Measurements from ENCODE around the gene ADAMTS12. TPM values are rescaled to one million over a fixed set of nuclear protein-coding genes. Genes with fewer than 3 reads are reported as not detected.

Gene ADAMTS12
- total and polyA plus RNA-seq, 2 of the 8 experiments (the other 6 are each of a cell fraction or from before 2014, with no cell fraction given): 6.4 to 12.8 TPM

- TF ChIP-seq CHD7 (IDR thresholded peaks at IDR 0.05; ENCODE audit: insufficient replicate concordance, low read length): no peak
- no peak for TF ChIP-seq NRF1 (IDR thresholded peaks at IDR 0.05; ENCODE audit: low read depth, low read length)
Measured at GRCh38 chr5:33816791-33817190, 75.0 kb downstream of the ADAMTS12 start (continued).

All from H1 (cell line).